Ishikawa (cell line): ENCODE data around the gene MOXD1.

Source experiments
- CEBPB ChIP-seq: IDR thresholded peaks from 2 replicates; pipeline ENCODE4 v1.6.1; 2012
- CREB1 ChIP-seq: IDR thresholded peaks from 2 replicates; pipeline ENCODE4 v1.6.1; 2012; ENCODE audit warnings: low read depth
- EGR1 ChIP-seq: IDR thresholded peaks from 2 replicates; pipeline ENCODE4 v1.6.1; 2012
- EP300 ChIP-seq: IDR thresholded peaks from 2 replicates; pipeline ENCODE4 v1.6.1; 2012; ENCODE audit warnings: borderline replicate concordance
- FOXM1 ChIP-seq: IDR thresholded peaks from 2 replicates; pipeline ENCODE4 v1.6.1; 2012; ENCODE audit warnings: low read depth, borderline replicate concordance
- MAX ChIP-seq: IDR thresholded peaks from 2 replicates; pipeline ENCODE4 v1.6.1; 2012
- NFIC ChIP-seq: IDR thresholded peaks from 2 replicates; pipeline ENCODE4 v1.6.1; 2012
- RAD21 ChIP-seq: IDR thresholded peaks from 2 replicates; pipeline ENCODE4 v1.6.1; 2012; ENCODE audit warnings: low read depth
- REST ChIP-seq: IDR thresholded peaks from 2 replicates; pipeline ENCODE4 v1.6.1; 2012; ENCODE audit warnings: low read depth, mild to moderate bottlenecking
- TAF1 ChIP-seq: IDR thresholded peaks from 2 replicates; pipeline ENCODE4 v1.6.1; 2012; ENCODE audit warnings: low read depth, mild to moderate bottlenecking
- TCF12 ChIP-seq: IDR thresholded peaks from 2 replicates; pipeline ENCODE4 v1.6.1; 2012; ENCODE audit warnings: low read depth
- TEAD4 ChIP-seq: IDR thresholded peaks from 2 replicates; pipeline ENCODE4 v1.6.1; 2012
- USF1 ChIP-seq: IDR thresholded peaks from 2 replicates; pipeline ENCODE4 v1.6.1; 2012
- YY1 ChIP-seq: IDR thresholded peaks from 2 replicates; pipeline ENCODE4 v1.6.1; 2012; ENCODE audit warnings: low read depth
- ZBTB7A ChIP-seq: IDR thresholded peaks from 2 replicates; pipeline ENCODE4 v1.6.1; 2012; ENCODE audit warnings: low read depth

The MOXD1 gene

DNA sequence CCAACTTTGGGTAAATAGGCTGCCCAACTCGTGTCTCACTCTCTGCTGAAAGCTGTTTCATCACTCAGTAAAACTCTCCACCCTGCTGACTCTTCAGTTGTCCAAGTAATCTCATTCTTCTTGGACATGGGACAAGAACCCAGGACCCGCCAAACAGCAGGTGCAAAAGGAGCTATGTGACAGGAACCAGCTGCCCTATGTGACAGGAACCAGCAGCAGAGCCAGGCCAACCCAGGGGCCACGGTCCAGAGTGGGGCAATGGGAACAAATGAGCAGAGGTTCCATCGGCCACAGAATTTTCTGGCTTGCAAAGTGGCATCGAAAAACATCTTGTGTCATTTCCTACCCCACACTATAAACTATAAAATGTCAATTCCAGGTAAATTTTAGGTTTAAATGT, 56.5 kb downstream of the MOXD1 start:
- TF ChIP-seq EGR1 (no peak), CEBPB (no peak), REST (no peak), USF1 (no peak), TCF12 (no peak), CREB1 (no peak), RAD21 (no peak), TEAD4 (no peak), EP300 (no peak), TAF1 (no peak), FOXM1 (no peak), NFIC (no peak), YY1 (no peak), ZBTB7A (no peak), MAX (no peak)

- TF ChIP-seq USF1 = no peak
- TF ChIP-seq ZBTB7A = no peak
- no peak for TF ChIP-seq REST
- no peak for TF ChIP-seq RAD21
- TF ChIP-seq YY1 = no peak
- TF ChIP-seq MAX = no peak
- no peak for TF ChIP-seq FOXM1
- TF ChIP-seq TAF1 = no peak
- no peak for TF ChIP-seq TCF12
- TF ChIP-seq TEAD4 = no peak
- no peak for TF ChIP-seq CEBPB
- no peak for TF ChIP-seq NFIC
- TF ChIP-seq EGR1 = no peak
- no peak for TF ChIP-seq CREB1
- TF ChIP-seq EP300 = no peak
Observed at GRCh38 chr6:132341646-132342045, 59.6 kb downstream of the MOXD1 start.

DNA sequence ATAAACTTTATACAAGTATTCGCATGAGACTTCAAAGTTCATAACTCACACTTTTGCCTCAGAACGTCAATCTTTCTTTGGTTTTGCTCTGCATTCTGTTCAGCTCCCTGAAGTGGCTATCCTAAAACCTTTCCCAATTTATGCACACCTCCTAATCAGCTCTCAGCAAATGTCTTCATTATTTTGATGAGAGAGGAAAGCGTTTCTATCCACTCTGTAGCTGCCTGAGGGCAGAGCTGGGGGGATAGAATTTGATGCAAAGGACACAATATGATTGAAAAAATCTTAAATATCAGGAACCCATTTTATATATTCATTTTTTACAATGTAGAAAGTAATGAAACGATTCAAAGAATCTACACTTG, 66.8 kb downstream of the MOXD1 start:
- TF ChIP-seq TAF1 (no peak), RAD21 (no peak), TEAD4 (no peak), EP300 (no peak), ZBTB7A (no peak), REST (no peak), EGR1 (no peak), YY1 (no peak), MAX (no peak), NFIC (no peak), TCF12 (no peak), CEBPB (no peak), CREB1 (no peak), FOXM1 (no peak), USF1 (no peak)
